HEK293 (cell line): ENCODE data around the gene ZP4.

ENCODE experiments used
- FEZF1 ChIP-seq: fragments of 450-650 bp; formaldehyde crosslinking; IDR thresholded peaks from 2 replicates; pipeline ENCODE4 v1.5.1; 2016; ENCODE audit warnings: missing biosample characterization, missing genetic modification characterization
- MEIS1 ChIP-seq: sonication (generic); formaldehyde crosslinking; IDR thresholded peaks from 2 replicates; pipeline ENCODE4 v1.8.1; 2022; ENCODE audit warnings: missing genetic modification reagents, mild to moderate bottlenecking, borderline replicate concordance
- SALL2 ChIP-seq: fragments of 450-650 bp; formaldehyde crosslinking; IDR thresholded peaks from 2 replicates; pipeline ENCODE4 v1.5.0; 2017; ENCODE audit warnings: missing biosample characterization, mild to moderate bottlenecking, missing genetic modification characterization, borderline replicate concordance
- YY1 ChIP-seq: fragments of 450-650 bp; formaldehyde crosslinking; IDR thresholded peaks from 2 replicates; pipeline ENCODE4 v1.5.1; 2018; ENCODE audit warnings: missing biosample characterization, missing genetic modification characterization
- ZNF155 ChIP-seq: fragments of 450-650 bp; formaldehyde crosslinking; IDR thresholded peaks from 2 replicates; pipeline ENCODE4 v1.5.1; 2016; ENCODE audit warnings: missing biosample characterization, missing genetic modification characterization
- ZNF274 ChIP-seq, 2 experiments: fragments of 200-500 bp in 1 of 2; fragments of 450-650 bp in 1 of 2; sonication (Bioruptor generic) in 1 of 2; formaldehyde crosslinking in 1 of 2; IDR thresholded peaks; 2 replicates each; pipeline versions ENCODE4 v1.5.1 to v1.6.1; 2014 to 2016; ENCODE audit warnings: borderline replicate concordance in 1 of 2, inconsistent platforms in 1 of 2, low read length in 1 of 2, missing biosample characterization in 1 of 2, missing genetic modification characterization in 1 of 2
- ZNF510 ChIP-seq: fragments of 450-650 bp; formaldehyde crosslinking; IDR thresholded peaks from 2 replicates; pipeline ENCODE4 v1.5.1; 2018; ENCODE audit warnings: mild to moderate bottlenecking, missing genetic modification characterization, missing biosample characterization; ENCODE audit not compliant: insufficient replicate concordance
- ZNF660 ChIP-seq: fragments of 450-650 bp; IDR thresholded peaks from 2 replicates; pipeline ENCODE4 v1.5.1; 2018; ENCODE audit warnings: missing biosample characterization, mild to moderate bottlenecking, missing genetic modification characterization
- ZNF76 ChIP-seq: fragments of 450-650 bp; formaldehyde crosslinking; IDR thresholded peaks from 2 replicates; pipeline ENCODE4; 2016; ENCODE audit warnings: low read depth, missing biosample characterization, missing genetic modification characterization, borderline replicate concordance
- TF ChIP-seq, protein P1 (sequence below): fragments of 450-650 bp; formaldehyde crosslinking; optimal IDR thresholded peaks from 2 replicates; pipeline ENCODE3; 2016; ENCODE audit warnings: missing biosample characterization, mild to moderate bottlenecking, missing genetic modification characterization
- TF ChIP-seq, protein P2 (sequence below): fragments of 450-650 bp; formaldehyde crosslinking; IDR thresholded peaks from 2 replicates; pipeline ENCODE4 v1.5.1; 2016; ENCODE audit warnings: missing biosample characterization, missing genetic modification characterization
- TF ChIP-seq, protein P3 (sequence below): fragments of 450-650 bp; formaldehyde crosslinking; IDR thresholded peaks from 2 replicates; pipeline ENCODE4 v1.5.1; 2016; ENCODE audit warnings: missing biosample characterization, missing genetic modification characterization
- TF ChIP-seq, protein P4 (sequence below): fragments of 450-650 bp; formaldehyde crosslinking; IDR thresholded peaks from 2 replicates; pipeline ENCODE4 v1.5.1; 2016; ENCODE audit warnings: missing biosample characterization, missing genetic modification characterization
- TF ChIP-seq, protein P5 (sequence below): fragments of 450-650 bp; formaldehyde crosslinking; IDR thresholded peaks from 2 replicates; pipeline ENCODE4 v1.5.1; 2016; ENCODE audit warnings: missing biosample characterization, missing genetic modification characterization, low read depth

DNA sequence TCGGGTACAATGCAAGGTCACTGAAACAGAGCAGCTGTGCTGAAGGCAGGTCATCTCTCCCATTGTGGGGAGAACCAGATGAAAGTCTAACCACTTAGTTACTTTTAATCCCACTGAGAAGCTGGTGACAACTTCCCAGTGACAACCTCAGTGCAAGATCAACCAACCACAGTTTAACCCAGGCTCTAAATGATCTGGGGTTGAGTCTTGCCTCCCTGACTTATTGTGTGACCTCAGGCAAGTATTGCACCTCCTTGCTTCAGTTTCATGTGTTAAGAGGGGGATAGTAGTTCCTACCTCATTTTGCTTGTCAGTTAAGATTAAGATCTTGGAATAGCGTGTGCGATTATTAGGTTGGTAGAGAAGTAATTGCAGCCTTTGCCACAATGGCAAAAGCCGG is 3.2 kb downstream of the ZP4 start:
- TF ChIP-seq, protein P1, sequence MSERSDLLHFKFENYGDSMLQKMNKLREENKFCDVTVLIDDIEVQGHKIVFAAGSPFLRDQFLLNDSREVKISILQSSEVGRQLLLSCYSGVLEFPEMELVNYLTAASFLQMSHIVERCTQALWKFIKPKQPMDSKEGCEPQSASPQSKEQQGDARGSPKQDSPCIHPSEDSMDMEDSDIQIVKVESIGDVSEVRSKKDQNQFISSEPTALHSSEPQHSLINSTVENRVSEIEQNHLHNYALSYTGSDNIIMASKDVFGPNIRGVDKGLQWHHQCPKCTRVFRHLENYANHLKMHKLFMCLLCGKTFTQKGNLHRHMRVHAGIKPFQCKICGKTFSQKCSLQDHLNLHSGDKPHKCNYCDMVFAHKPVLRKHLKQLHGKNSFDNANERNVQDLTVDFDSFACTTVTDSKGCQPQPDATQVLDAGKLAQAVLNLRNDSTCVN (tag by site-specific recombination): no peak
- no peak for TF ChIP-seq ZNF274 (IDR thresholded peaks at IDR 0.05; ENCODE audit: low read length)
- TF ChIP-seq ZNF274 (tag by site-specific recombination; IDR thresholded peaks at IDR 0.05; ENCODE audit: borderline replicate concordance): no peak
- TF ChIP-seq, protein P2, sequence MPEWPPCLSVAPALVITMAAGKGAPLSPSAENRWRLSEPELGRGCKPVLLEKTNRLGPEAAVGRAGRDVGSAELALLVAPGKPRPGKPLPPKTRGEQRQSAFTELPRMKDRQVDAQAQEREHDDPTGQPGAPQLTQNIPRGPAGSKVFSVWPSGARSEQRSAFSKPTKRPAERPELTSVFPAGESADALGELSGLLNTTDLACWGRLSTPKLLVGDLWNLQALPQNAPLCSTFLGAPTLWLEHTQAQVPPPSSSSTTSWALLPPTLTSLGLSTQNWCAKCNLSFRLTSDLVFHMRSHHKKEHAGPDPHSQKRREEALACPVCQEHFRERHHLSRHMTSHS (tag by site-specific recombination): no peak
- no peak for TF ChIP-seq YY1 (tag by site-specific recombination)
- TF ChIP-seq MEIS1 (CRISPR knock-in tag): no peak
- no peak for TF ChIP-seq SALL2
- TF ChIP-seq, protein P3, sequence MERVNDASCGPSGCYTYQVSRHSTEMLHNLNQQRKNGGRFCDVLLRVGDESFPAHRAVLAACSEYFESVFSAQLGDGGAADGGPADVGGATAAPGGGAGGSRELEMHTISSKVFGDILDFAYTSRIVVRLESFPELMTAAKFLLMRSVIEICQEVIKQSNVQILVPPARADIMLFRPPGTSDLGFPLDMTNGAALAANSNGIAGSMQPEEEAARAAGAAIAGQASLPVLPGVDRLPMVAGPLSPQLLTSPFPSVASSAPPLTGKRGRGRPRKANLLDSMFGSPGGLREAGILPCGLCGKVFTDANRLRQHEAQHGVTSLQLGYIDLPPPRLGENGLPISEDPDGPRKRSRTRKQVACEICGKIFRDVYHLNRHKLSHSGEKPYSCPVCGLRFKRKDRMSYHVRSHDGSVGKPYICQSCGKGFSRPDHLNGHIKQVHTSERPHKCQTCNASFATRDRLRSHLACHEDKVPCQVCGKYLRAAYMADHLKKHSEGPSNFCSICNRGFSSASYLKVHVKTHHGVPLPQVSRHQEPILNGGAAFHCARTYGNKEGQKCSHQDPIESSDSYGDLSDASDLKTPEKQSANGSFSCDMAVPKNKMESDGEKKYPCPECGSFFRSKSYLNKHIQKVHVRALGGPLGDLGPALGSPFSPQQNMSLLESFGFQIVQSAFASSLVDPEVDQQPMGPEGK: no peak
- TF ChIP-seq, protein P4, sequence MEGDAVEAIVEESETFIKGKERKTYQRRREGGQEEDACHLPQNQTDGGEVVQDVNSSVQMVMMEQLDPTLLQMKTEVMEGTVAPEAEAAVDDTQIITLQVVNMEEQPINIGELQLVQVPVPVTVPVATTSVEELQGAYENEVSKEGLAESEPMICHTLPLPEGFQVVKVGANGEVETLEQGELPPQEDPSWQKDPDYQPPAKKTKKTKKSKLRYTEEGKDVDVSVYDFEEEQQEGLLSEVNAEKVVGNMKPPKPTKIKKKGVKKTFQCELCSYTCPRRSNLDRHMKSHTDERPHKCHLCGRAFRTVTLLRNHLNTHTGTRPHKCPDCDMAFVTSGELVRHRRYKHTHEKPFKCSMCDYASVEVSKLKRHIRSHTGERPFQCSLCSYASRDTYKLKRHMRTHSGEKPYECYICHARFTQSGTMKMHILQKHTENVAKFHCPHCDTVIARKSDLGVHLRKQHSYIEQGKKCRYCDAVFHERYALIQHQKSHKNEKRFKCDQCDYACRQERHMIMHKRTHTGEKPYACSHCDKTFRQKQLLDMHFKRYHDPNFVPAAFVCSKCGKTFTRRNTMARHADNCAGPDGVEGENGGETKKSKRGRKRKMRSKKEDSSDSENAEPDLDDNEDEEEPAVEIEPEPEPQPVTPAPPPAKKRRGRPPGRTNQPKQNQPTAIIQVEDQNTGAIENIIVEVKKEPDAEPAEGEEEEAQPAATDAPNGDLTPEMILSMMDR: no peak
- TF ChIP-seq ZNF660: no peak
- no peak for TF ChIP-seq ZNF155 (tag by site-specific recombination)
- TF ChIP-seq FEZF1 (tag by site-specific recombination): no peak
- TF ChIP-seq ZNF510 (tag by site-specific recombination): no peak
- TF ChIP-seq, protein P5, sequence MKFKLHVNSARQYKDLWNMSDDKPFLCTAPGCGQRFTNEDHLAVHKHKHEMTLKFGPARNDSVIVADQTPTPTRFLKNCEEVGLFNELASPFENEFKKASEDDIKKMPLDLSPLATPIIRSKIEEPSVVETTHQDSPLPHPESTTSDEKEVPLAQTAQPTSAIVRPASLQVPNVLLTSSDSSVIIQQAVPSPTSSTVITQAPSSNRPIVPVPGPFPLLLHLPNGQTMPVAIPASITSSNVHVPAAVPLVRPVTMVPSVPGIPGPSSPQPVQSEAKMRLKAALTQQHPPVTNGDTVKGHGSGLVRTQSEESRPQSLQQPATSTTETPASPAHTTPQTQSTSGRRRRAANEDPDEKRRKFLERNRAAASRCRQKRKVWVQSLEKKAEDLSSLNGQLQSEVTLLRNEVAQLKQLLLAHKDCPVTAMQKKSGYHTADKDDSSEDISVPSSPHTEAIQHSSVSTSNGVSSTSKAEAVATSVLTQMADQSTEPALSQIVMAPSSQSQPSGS (tag by site-specific recombination): no peak
- no peak for TF ChIP-seq ZNF76 (tag by site-specific recombination)
